Mesendoderm (in vitro differentiated cells): Measurements from ENCODE around the gene FAM120B.

Experiments used
- DNase-seq: peaks from one replicate; pipeline ENCODE4 v3.0.0; 2013
- H2AK5ac ChIP-seq: 2 replicates; pipeline ENCODE4 v1.6.1; 2013; ENCODE audit warnings: low read length, inconsistent platforms
- H2BK120ac ChIP-seq: 2 replicates; pipeline ENCODE4 v1.6.1; 2013; ENCODE audit warnings: low read depth, mild to moderate bottlenecking, low read length, moderate library complexity, mixed read lengths
- H2BK15ac ChIP-seq: replicated peaks from 2 replicates; pipeline ENCODE4 v1.6.1; 2013; ENCODE audit warnings: low read depth, mild to moderate bottlenecking, moderate library complexity
- H2BK5ac ChIP-seq: 2 replicates; pipeline ENCODE4 v1.6.1; 2013; ENCODE audit warnings: low read length, inconsistent platforms
- H3K18ac ChIP-seq: 2 replicates; pipeline ENCODE4 v1.6.1; 2013; ENCODE audit warnings: mild to moderate bottlenecking, low read length, mixed read lengths
- H3K23ac ChIP-seq: one replicate; pipeline ENCODE4 v1.6.1; 2013; ENCODE audit warnings: low read length
- H3K27ac ChIP-seq: 2 replicates; pipeline ENCODE4 v1.5.1; 2013; ENCODE audit warnings: low read depth, mild to moderate bottlenecking, inconsistent platforms, low read length, moderate library complexity
- H3K27me3 ChIP-seq: 2 replicates; pipeline ENCODE4 v1.6.1; 2013; ENCODE audit warnings: low read length, control low read depth, mild to moderate bottlenecking, inconsistent platforms; ENCODE audit not compliant: insufficient read depth, poor library complexity
- H3K36me3 ChIP-seq: 2 replicates; pipeline ENCODE4 v1.6.1; 2013; ENCODE audit warnings: low read length, inconsistent platforms; ENCODE audit not compliant: control insufficient read depth, insufficient read depth
- H3K4ac ChIP-seq: one replicate; pipeline ENCODE4 v1.6.1; 2013; ENCODE audit warnings: low read depth, mild to moderate bottlenecking, low read length, moderate library complexity
- H3K4me1 ChIP-seq: 2 replicates; pipeline ENCODE4 v1.6.1; 2013; ENCODE audit warnings: low read depth, low read length, inconsistent platforms; ENCODE audit not compliant: control insufficient read depth
- H3K4me2 ChIP-seq: 2 replicates; pipeline ENCODE4 v1.6.1; 2013; ENCODE audit warnings: low read length
- H3K4me3 ChIP-seq: 2 replicates; pipeline ENCODE4 v1.5.1; 2013; ENCODE audit warnings: mild to moderate bottlenecking, low read length
- H3K56ac ChIP-seq: one replicate; pipeline ENCODE4 v1.6.1; 2013; ENCODE audit warnings: low read length
- H3K79me1 ChIP-seq: 2 replicates; pipeline ENCODE4 v1.6.1; 2013; ENCODE audit warnings: low read length, inconsistent platforms
- H3K79me2 ChIP-seq: 2 replicates; pipeline ENCODE4 v1.6.1; 2013; ENCODE audit warnings: mild to moderate bottlenecking, low read length; ENCODE audit not compliant: control insufficient read depth, insufficient read depth
- H3K9ac ChIP-seq: 2 replicates; pipeline ENCODE4 v1.6.1; 2013; ENCODE audit warnings: low read length, inconsistent platforms
- H4K5ac ChIP-seq: one replicate; pipeline ENCODE4 v1.6.1; 2013; ENCODE audit warnings: low read length
- H4K8ac ChIP-seq: one replicate; pipeline ENCODE4 v1.6.1; 2013; ENCODE audit warnings: low read depth, mild to moderate bottlenecking, control low read depth, low read length, moderate library complexity
- WGBS: extraction: QIAGEN DNeasy Blood & Tissue Kit; methylation state at CpG from one replicate; pipeline ENCODE4 v1.1.7; 2013; ENCODE audit warnings: low lambda C conversion rate, missing lambda C conversion rate; ENCODE audit not compliant: insufficient coverage; ENCODE audit errors: extremely low coverage; 5-methylcytosine and 5-hydroxymethylcytosine counted together

The FAM120B gene

DNA sequence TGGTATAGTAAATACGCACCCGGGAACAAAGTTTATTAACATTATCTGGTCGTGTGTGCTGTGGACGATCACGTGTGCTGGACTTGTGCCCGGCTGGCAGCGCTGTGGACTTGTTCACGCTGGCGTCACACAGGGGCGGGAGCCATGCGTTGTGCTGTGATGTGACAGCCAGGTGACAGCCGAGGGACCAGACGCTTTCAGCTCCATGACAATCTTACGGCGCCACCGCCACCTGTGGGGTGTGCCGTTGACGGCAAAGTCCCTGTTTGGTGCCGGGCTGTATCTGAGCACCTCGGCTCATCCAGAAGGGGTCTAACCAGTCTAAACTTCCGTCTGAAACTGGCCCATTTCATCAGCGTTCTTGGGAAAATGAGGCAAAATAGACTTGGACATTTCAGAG, 40.9 kb upstream of the FAM120B start:
- no peak overlapping the region for H3K27ac ChIP-seq
- no peaks in the 10 kb centered on the region for H3K79me2 ChIP-seq
- no peaks in the 10 kb centered on the region for H3K36me3 ChIP-seq
- H3K18ac ChIP-seq, result no peak overlapping the region
- no peak overlapping the region for H4K5ac ChIP-seq
- H3K56ac ChIP-seq, result no peak overlapping the region
- no peaks in the 10 kb centered on the region for H3K79me1 ChIP-seq
- H2BK5ac ChIP-seq, result no peak overlapping the region
- H3K4me1 ChIP-seq, result peaks cover 2% of the 10 kb centered on the region
- H3K9ac ChIP-seq, result no peak overlapping the region
- no peak for DNase-seq
- H3K4ac ChIP-seq, result no peak overlapping the region
- WGBS, result no CpG with 5 or more reads among the region's 22 CpGs
- H2BK120ac ChIP-seq, result no peak overlapping the region
- H4K8ac ChIP-seq, result no peak overlapping the region
- H3K4me3 ChIP-seq, result no peak overlapping the region
- H2AK5ac ChIP-seq, result no peak overlapping the region
- no peak overlapping the region for H3K4me2 ChIP-seq
- H3K27me3 ChIP-seq, result no peaks in the 10 kb centered on the region
- peak overlapping the region; percentile 68 for H3K23ac ChIP-seq
- H2BK15ac ChIP-seq, result no peak overlapping the region

DNA sequence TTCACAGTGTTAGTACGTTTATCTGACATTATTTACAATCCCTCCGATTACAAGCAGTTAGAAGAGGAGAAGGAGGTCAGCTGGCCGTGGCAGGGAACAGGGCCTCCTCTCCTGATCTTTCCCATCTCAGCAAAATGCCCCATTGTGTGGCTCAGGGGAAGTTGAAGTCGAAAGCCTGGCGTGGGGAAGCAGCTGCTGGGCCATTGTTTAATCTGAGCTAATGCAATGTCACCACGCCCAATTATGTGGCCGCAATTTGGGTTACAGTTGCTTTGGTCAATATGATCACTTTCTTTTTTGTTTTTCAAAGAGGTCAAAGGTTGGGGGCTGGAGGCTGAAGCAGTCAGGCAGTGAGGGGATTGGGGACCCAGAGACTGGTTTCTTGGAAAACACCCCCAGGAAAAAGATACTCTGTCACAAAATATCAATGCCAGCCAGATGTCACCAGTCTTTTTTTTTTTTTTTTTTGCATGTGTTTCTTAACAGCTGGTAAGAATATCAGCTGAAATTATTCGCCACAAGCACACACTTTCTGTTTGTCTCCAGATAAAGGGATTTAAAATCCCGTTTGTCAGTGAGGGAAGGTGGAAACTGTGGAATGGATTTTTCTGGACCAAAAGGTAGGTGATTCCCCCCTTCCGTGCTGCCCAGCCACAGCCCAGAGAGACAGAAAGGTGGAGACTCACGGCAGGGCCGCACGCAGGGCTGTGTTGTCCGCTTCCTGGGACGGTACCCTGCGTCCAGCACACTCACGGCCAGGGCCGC, 40.3 kb upstream of the FAM120B start:
- no peak overlapping the region for H2BK120ac ChIP-seq
- H3K27me3 ChIP-seq, result no peaks in the 10 kb centered on the region
- H3K4me1 ChIP-seq, result peaks cover 2% of the 10 kb centered on the region
- no peaks in the 10 kb centered on the region for H3K79me2 ChIP-seq
- H2BK5ac ChIP-seq, result no peak overlapping the region
- no CpG with 5 or more reads among the region's 18 CpGs for WGBS
- H4K5ac ChIP-seq, result no peak overlapping the region
- no peak overlapping the region for H3K9ac ChIP-seq
- H2BK15ac ChIP-seq, result no peak overlapping the region
- no peak overlapping the region for H2AK5ac ChIP-seq
- DNase-seq, result no peak
- H3K79me1 ChIP-seq, result no peaks in the 10 kb centered on the region
- no peak overlapping the region for H4K8ac ChIP-seq
- H3K27ac ChIP-seq, result no peak overlapping the region
- H3K4ac ChIP-seq, result no peak overlapping the region
- no peak overlapping the region for H3K18ac ChIP-seq
- H3K4me3 ChIP-seq, result no peak overlapping the region
- H3K4me2 ChIP-seq, result no peak overlapping the region
- no peak overlapping the region for H3K56ac ChIP-seq
- no peaks in the 10 kb centered on the region for H3K36me3 ChIP-seq
- no peak overlapping the region for H3K23ac ChIP-seq

GRCh38 chr6:170267688-170268087, 38.9 kb upstream of the FAM120B start:
- H3K18ac ChIP-seq, result no peak overlapping the region
- no peak overlapping the region for H3K27ac ChIP-seq
- H3K36me3 ChIP-seq, result no peaks in the 10 kb centered on the region
- no peak overlapping the region for H4K8ac ChIP-seq
- no peak overlapping the region for H3K4me2 ChIP-seq
- DNase-seq, result no peak
- peaks cover 2% of the 10 kb centered on the region for H3K4me1 ChIP-seq
- H2BK120ac ChIP-seq, result no peak overlapping the region
- H4K5ac ChIP-seq, result no peak overlapping the region
- no peaks in the 10 kb centered on the region for H3K79me1 ChIP-seq
- no CpG with 5 or more reads among the region's 14 CpGs for WGBS
- H3K23ac ChIP-seq, result no peak overlapping the region
- no peak overlapping the region for H3K4me3 ChIP-seq
- H3K4ac ChIP-seq, result no peak overlapping the region
- H3K79me2 ChIP-seq, result no peaks in the 10 kb centered on the region
- H2BK15ac ChIP-seq, result no peak overlapping the region
- no peak overlapping the region for H3K56ac ChIP-seq
- no peak overlapping the region for H3K9ac ChIP-seq
- no peaks in the 10 kb centered on the region for H3K27me3 ChIP-seq
- H2BK5ac ChIP-seq, result no peak overlapping the region
- no peak overlapping the region for H2AK5ac ChIP-seq

DNA sequence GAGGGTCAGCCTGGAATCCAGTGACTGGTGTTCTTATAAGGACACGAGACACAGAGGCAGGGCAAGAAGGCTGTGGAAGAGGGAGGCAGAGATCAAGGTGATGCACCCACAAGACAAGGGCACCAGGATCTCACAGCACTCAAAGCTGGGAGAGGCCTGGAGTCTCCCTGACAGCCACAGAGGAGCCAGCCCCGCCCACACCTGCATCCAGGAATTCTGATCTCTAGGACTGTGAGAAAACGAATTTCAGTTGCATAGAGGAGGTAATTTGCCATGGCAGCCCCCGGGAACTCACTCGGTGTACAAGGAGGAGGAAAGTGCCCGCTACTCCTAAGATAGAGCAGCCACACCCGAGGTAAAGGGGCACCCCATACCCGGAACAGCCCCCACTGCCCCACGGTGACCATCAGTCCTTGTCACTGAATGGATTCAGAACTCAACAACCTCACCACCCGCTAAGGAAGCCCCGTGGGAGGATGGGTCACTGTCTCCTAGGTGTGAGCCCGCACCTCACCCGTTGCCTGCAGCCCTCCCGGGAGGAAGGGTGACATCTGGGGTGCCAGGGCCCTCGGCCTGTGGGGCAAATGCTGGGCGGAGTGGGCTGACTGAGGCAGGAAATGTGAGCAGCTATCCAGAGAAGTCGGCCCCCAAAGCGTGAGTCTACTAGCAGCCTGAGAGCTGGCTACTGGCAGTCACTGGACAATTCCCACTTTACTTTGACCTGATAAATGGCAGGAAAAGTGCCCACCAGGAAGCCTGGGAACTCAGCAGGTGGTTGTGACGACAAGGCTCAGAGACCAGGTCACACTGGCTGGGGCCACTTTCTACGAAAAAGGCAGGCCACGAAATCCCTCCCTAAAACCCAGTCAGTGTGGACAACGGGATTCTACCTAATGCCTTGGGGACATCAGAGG, 38.1 kb upstream of the FAM120B start:
- Histone ChIP-seq H3K23ac (no peak overlapping the region), H3K36me3 (no peaks in the 10 kb centered on the region), H3K18ac (no peak overlapping the region), H2BK15ac (no peak overlapping the region), H3K4me3 (no peak overlapping the region), H3K9ac (no peak overlapping the region), H3K56ac (no peak overlapping the region), H4K5ac (no peak overlapping the region), H3K79me2 (no peaks in the 10 kb centered on the region), H3K27me3 (no peaks in the 10 kb centered on the region), H4K8ac (no peak overlapping the region), H2BK5ac (no peak overlapping the region), H3K4me1 (peaks cover 2% of the 10 kb centered on the region), H3K27ac (no peak overlapping the region), H2AK5ac (no peak overlapping the region), H3K79me1 (no peaks in the 10 kb centered on the region), H3K4me2 (no peak overlapping the region), H3K4ac (no peak overlapping the region), H2BK120ac (no peak overlapping the region)
- DNase-seq, result no peak
- no CpG with 5 or more reads among the region's 22 CpGs for WGBS

GRCh38 chr6:170269151-170269845, 37.3 kb upstream of the FAM120B start:
- Histone ChIP-seq H2BK15ac (no peak overlapping the region), H3K27ac (no peak overlapping the region), H2BK120ac (no peak overlapping the region), H3K79me1 (no peaks in the 10 kb centered on the region), H2AK5ac (no peak overlapping the region), H3K23ac (no peak overlapping the region), H3K9ac (no peak overlapping the region), H4K5ac (no peak overlapping the region), H3K79me2 (no peaks in the 10 kb centered on the region), H3K4me2 (no peak overlapping the region), H4K8ac (no peak overlapping the region), H3K4me3 (no peak overlapping the region), H3K4me1 (peaks cover 2% of the 10 kb centered on the region), H3K4ac (no peak overlapping the region), H3K36me3 (no peaks in the 10 kb centered on the region), H2BK5ac (no peak overlapping the region), H3K27me3 (no peaks in the 10 kb centered on the region), H3K18ac (no peak overlapping the region), H3K56ac (no peak overlapping the region)
- WGBS, result no CpG with 5 or more reads among the region's 22 CpGs
- no peak for DNase-seq
